ENCODE results near the gene NHLRC2.

- TF ChIP-seq, protein P1, sequence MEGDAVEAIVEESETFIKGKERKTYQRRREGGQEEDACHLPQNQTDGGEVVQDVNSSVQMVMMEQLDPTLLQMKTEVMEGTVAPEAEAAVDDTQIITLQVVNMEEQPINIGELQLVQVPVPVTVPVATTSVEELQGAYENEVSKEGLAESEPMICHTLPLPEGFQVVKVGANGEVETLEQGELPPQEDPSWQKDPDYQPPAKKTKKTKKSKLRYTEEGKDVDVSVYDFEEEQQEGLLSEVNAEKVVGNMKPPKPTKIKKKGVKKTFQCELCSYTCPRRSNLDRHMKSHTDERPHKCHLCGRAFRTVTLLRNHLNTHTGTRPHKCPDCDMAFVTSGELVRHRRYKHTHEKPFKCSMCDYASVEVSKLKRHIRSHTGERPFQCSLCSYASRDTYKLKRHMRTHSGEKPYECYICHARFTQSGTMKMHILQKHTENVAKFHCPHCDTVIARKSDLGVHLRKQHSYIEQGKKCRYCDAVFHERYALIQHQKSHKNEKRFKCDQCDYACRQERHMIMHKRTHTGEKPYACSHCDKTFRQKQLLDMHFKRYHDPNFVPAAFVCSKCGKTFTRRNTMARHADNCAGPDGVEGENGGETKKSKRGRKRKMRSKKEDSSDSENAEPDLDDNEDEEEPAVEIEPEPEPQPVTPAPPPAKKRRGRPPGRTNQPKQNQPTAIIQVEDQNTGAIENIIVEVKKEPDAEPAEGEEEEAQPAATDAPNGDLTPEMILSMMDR (IDR thresholded peaks at IDR 0.05; ENCODE audit: poor library complexity, severe bottlenecking) = no peak
- TF ChIP-seq MXI1 (conservative IDR thresholded peaks at IDR 0.05; ENCODE audit: poor library complexity, severe bottlenecking) = no peak
Observed at GRCh38 chr10:113858541-113858940, 4.1 kb downstream of the NHLRC2 start.

Measured in neural cell (in vitro differentiated cells).